NCI-H146 treated with DMSO at 0.1 percent for 48 hours (cell line): Measurements from ENCODE around the gene FBXL5.

Source experiments
- DNase-seq: peaks from one replicate; lab custom pipeline; 2025; ENCODE audit not compliant: unreplicated experiment; lab: John Stamatoyannopoulos, UW

The FBXL5 gene

DNA sequence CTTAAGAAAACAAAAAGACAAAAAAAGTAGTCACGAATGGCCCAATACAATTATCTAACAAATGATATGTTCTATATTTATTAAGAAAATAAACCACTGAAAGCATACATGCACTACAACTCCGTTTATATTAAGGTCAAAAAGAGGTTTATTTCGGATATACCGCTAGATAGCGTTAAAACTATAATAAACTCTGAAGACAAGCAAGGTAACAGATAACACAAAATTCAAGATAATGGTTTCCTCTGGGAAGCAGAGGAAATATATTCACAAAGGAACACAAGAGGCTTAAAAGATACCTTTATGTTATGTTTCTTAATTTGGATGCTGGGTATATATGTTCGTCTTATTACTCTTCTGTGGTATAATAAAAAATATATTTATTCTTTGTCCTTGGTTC lies 21.7 kb upstream of the FBXL5 start:
- DNase-seq = no peak

DNA sequence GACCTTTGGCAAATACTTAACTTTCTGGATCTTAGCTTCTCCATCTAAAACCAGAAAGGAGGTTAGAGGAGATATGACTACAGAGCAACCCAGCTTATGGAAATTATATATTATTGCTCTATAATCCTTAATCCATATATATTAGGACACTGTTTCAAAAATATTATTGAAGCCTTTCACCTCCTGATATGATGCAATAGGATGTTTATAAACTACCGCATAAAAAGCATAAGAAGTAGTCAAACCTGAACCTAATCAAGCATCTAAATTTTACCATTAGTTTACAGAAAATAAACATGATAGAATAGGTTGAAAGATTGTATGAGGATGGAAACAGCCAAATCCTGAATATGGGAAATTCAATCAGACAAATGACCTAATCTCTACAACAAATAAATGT lies 20.9 kb upstream of the FBXL5 start:
- no peak for DNase-seq

DNA sequence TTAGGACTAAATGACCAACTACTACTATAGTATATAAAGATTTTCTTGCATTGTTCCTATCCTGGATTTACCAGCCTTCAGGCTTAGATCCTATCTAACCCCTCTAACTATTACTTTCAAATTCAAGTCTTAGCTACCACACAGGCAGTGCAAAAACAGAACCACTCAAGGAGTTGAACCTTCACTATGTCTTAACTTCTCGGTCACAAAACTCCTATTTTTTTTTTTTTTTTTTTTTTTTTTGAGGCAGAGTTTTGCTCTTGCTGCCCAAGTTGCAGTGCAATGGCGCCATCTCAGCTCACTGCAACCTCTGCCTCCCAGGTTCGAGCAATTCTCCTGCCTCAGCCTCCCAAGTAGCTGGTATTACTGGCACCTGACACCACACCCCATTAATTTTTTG lies 20.2 kb upstream of the FBXL5 start:
- DNase-seq = no peak

DNA sequence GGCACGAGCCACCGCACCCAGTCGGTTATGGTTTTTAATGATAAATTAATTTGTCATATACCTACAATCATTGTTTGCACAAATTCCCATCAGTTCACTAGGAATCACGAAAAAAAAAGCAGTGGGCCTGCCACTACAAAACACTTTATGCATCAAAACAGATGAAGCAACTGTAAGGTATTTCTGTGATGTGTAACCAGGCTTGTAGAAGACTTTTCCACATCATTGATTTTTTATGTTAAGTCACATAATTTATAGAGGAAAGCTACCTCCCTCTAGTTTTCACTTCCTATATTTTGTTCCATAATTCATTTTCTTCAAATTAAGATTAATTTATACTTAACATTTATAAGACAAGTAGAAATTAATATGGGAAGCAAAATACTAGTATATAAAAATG lies 19.8 kb upstream of the FBXL5 start:
- no peak for DNase-seq

DNA sequence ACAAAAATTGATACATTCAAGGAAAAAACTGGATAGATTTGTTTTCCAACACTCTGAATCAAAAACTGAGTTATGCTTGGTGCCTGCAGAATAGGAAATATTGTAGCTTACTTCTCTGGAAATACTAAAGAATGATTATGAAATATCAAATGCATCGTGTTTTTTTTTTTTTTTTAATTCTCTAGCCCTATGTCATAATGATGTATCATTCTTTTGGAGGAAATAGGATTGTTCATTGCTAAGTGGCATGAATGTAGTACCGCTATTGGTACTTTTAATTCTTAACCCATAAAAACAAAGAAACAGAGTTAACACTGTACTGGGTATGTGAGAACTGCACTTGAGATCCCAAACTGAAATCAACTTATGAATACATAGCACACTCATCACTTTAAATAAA lies 18.9 kb upstream of the FBXL5 start:
- DNase-seq = no peak

DNA sequence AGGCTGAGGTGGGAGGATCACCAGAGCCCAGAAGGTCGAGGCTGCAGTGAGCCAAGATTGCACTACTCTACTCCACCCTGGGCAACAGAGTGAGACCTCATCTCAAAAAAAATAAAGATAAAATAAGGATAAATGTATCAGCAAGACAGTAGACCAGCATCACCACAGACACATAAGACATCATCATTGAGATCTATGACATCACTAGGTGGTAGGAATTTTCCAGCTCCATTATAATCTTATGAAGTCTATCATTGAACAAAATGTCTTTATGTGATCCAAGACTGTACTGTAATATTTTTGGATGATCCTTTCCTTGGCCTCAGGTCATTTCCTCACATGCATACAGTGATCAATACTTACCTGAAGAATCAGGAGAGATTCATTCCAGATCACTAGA lies 18.2 kb upstream of the FBXL5 start:
- DNase-seq = no peak

DNA sequence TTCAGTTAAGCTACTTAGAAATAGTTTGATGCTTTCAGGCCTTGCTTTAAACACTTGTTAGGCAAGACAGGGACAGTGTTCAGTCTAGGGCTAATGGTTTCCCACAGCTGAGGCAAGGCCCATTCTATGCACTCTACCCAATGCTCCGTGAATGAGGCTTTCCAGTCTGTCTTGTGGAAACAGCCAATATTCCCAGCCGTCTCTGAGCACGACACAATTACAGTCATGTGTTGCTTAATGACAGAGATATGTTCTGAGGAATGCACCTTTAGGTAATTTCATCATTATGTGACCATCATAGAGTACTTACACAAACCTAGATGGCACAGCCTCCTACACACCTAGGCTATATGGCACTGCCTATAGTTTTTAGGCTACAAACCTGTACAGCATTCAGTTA lies 16.9 kb upstream of the FBXL5 start:
- no peak for DNase-seq

DNA sequence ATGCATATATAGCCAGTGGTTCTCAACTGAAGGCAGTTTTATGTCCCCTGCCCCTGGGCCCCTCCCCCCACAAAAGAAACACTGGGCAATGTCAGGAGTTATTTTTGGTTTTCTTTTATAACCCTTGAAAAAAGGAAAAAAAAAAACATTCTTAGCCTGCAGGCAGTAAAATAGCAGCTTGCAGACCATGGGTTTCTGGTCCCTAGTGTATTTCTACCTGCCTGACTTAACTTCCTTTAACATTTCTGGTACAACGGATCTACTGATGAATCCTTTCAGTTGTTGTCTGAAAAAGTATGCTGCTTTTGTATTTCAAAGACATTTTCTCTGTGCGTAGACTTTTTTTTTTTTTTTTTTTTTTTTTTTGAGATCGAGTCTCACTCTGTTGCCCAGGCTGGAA lies 15.4 kb upstream of the FBXL5 start:
- DNase-seq = no peak

DNA sequence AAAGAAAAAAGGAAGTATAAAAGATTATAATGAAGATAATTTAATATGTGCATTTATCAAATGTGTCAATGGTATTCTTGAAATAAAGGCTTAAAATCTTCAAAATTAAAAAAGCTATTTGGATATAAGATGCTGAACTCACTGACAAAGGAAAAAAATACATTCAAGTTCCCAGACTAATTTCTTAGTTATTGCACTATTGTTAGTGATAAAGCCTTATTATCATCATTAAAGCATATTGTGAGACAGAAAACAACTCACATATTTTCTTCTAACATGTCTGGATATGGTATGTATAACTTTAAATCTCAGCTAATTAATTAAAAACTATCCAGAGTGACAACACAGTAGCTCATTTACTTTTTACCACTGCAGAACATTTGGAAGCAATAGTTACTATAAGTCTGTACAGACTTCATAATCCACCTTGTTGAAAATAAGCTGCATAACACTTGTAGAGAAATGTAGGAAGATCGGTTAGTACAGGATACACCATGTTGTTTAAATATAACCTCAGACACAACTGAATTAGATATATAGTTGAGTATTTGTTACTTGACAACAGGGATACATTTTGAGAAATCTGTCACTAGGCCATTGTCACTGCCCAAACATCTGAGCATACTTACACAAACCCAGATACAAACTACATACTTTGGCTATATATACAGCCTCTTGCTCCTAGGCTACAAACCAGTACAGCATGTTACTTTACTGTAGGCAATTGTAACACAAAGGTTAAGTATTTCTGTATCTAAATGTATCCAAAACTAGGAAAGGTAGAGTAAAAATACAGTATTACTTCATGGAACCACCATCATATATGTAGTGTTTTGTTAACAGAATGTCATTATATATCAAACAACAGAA lies 13.6 kb upstream of the FBXL5 start:
- DNase-seq = no peak

DNA sequence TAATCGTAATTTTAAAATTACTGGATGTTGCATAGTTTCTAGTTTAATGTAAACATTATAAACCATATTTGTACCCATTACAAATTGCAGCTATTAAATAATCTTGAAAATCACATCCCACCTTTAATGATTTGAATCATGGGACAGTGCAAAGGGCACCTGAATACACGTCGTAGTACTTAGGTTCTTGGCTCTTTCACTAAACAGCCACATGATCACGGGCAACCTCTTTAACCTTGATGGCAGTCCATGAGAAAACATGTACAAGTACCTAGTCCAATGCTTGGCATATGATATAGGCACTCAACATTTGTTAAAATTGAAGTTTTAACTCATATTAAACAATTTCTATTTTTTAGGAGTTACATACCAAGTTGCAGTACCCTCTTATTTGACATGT lies 11.8 kb upstream of the FBXL5 start:
- DNase-seq = no peak

DNA sequence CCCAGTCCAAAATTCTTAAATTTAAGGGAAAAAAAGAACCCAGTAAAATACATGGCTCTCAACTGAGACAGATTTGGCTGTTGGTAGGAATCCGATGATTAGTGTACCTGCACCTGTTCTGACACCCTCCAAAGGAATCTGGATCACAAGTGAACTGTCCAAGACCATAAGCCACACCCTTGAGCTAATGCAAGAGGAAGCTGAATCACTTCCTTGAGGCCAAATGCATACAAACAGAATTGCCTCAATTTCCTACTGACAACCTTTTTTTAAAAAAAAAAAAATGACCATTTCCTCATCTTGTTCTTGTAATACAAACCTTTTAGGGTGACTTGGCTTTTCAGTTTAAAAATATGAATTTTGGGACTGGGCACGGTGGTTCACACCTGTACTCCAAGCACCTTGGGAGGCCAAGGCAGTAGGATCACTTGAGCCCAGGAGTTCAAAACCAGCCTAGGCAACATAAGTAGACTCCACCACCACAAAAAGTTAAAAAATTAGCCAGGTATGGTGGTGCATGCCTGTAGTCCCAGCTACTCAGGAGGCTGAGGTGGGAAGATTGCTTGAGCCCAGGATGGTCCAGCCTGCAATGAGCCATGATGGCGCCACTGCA lies 10.7 kb upstream of the FBXL5 start:
- no peak for DNase-seq

DNA sequence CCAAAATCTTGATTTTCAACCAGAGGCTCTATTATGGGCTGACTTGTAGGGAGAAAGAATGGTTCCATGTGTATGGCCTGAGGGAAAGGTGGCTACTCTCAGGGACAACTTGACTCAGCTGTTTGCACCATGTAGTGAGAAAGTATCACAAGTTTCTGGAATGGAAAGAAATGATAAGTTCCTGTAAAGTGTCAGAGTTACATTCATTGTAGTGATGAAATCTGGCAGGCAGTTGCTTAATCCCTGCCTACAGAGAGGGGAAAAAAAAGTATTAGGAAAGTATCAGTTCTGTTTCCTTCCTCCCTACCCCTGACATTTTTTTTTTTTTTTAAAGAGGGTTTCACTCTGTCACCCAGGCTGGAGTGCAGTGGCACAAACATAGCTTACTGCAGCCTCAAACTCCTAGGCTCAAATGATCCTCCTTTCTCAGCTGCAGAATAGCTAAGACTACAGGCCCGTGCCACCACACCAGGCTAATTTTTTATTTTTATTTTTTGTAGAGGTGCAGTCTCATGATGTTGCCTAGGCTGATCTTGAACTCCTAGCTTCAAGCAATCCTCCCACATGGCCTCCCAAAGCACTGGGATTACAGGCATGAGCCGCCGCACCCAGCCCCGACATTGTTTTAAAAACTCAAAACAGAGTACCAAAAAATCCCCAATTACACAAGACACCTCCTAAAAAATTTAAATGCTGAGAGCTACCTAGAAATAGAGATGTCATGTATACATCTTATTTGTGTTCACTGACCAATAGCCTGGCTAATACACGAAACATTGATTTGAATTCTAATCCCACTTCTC lies 4.8 kb upstream of the FBXL5 start:
- no peak for DNase-seq

DNA sequence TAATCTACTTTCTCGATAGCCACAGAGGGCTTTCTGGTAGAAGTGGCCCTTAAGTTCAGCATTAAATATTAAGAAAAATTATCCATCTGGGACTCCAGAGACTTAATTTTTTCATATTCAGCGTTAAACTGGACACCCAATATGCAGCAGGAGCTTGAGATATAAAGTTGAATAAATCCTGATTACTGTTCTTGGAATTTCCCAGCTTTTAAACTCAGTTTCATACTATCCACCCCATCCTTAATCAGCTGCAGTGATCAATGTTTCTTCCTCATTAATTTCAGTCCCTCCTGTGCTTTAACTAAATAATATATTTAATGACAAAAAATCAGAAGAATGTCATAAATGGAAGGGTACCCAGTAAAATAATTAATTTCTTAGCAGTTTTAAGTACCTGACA lies 3.6 kb upstream of the FBXL5 start:
- DNase-seq = no peak

DNA sequence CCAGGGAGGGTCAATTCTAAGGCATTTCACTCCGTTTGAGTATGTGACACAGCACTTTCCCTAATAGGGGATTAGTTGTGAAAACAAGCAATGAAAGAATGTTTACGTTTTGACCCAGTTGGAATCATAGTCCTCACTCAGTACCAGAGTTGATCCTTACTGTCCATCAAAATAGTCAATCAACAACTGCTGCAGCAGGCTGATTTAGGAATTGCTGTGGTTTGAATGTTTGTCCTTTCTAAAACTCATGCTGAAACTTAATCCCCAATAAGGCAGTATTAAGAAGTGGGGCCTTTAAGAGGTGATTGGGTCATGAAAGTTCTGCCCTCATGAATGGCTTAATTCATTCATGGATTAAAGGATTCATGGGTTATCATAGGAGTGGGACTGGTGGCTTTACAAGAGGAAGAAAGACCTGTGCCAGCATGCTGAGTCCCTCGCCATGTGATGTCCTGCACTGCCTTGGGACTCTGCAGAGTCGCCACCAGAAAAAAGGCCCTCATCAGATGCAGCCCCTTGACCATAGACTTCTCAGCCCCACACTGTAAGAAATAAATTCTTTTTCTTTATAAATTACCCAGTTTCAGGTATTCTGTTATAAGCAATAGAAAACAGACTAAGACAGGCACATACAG lies 3.1 kb upstream of the FBXL5 start:
- no peak for DNase-seq

DNA sequence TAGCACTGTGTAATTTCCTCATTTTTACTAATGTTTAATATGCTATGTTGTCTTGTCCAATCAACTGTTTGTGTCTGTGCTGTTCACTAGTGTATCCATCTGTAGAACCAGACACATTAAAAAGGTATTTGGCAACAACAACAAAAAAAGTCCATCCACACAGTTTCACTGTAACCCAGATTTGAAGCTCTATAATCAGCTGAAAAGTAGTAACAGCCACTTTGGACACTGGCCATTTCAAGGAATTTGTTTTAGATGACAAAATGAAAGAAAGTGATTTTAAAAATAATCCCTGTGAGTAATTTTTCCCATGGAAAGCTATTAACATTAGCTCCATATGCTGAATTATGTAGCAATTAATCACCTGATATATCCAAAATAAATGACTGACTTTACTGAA lies 2.2 kb upstream of the FBXL5 start:
- no peak for DNase-seq

DNA sequence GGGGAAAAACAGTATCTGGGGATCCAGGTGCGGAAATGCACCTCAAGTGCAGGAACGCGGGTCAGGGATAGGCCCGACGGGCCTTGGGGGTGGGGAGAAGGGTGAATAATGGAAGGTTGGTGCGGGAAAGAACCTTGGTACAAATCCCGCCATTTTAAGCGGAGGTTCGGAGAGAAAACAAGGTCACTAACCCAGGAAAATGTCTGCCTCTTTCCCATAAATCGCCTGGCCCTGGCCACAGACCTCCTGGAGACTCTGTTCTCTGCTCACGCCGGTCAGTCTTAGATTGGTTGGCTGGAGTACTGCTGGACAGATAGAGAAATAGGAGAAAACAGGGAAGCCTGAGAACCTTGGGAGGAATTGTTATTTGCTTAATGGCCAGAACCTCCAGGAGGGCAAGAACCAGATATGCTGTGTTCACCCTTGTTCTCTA lies 897 bp upstream of the FBXL5 start:
- DNase-seq = peak; percentile 54

DNA sequence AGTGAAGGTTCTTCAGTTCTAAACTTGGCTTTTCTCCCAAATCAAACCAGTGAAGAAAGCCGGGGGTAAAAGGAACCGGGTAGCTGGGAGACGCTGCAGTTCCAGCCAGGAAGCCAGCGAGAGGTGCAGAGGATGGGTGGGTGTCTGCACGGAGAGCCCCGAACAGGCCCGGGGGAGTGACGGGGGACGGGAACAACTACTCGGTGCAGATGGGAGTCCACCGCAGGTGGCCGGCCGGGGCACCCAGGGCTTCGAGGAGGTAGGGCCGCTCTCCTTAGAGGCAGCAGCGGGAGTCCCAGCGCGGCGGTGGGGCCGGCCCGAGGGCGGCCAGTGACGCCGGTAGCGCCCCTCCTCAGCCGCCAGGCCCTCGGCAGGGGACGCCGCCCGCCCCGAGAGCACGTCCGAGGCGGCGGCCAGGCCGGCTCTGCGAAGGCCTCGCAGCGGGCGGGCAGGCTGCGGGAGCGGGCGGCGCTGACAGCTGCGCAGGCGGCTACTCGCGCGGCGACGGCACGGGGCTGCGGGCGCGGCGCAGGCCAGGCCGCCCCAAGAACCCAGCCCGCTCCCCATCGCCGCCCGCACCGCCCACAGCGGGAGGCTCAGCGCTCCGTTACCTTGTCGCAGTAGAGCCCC lies 449 bp downstream of the FBXL5 start:
- DNase-seq = peak; percentile 50

DNA sequence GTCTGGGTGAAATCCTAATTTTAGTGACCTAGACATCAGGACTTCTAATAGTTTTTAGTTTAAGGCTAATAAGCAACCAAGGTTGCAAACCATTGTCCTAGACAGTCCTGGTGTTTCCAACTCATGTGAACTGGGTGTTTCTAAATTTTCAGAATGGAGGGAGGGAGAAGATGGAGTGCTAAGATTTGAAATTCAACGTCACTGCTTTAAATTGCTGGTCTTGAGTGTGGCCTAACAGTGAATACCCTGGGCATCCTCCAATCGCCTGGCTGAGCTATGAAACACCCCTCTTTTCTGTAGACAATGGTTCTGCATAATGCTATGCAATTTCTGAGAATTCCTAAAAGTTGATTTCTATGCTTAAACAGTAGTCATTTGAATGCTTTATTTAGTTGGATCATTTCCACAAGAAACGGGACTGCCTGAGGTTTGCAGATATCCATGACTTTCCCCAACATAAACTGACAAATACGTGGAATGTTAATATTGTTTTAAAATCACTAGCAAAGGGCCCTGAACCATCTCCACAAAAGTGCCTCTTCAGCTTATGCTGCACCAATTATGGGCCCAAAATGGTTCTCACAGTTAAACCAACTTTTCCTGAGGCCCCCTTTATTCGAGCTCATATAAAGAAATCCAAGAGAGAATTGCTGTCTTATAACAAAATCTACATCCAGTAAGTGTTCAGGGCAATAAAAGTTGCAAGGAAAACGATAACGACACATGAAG lies 1.1 kb downstream of the FBXL5 start:
- DNase-seq = peak; percentile 40

DNA sequence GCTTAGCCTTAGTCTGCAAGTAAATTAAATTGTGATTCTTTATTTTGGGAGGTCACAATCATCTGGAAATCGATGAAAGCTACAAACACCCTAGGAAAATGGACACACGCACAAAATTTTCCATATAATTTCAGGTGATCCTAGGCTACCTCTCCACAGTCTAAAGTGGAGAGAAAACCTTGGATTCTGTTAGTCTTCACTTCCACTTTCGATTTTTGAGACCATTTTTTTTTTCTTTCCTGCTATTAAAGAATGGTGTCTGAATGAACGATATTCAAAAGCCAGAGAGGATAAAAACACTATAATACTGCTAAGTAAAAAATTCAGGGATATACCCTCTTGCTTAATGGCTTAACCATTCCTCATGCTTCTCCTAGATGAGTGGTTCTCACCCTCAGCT lies 1.7 kb downstream of the FBXL5 start:
- no peak for DNase-seq

DNA sequence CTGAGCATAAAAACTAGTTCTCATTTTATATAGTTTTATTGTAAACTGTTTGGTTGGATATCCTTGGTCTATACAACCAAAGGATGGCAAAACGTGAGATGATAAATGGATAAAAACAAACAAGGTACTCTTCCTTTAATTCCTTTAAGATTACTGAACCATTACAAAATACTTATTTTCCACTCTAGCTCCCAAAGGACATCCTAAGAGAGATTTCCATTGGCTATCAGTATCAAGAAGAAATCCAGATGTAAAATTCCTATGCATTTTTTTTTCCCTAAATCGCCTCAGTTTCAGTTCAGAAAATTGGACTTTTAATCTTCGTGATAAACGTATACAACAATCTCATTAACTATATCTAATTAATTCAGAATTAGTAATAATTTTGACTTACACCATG lies 2.3 kb downstream of the FBXL5 start:
- no peak for DNase-seq
